PFSK-1 (cell line): ENCODE results near the gene AGBL3.

ENCODE experiments used
- POLR2AphosphoS5 ChIP-seq: IDR thresholded peaks from 2 replicates; pipeline ENCODE4 v1.6.1; 2012; ENCODE audit warnings: low read depth, mild to moderate bottlenecking, control low read depth, low read length, moderate library complexity
- REST ChIP-seq, 2 experiments: IDR thresholded peaks; 2 replicates each; pipeline versions ENCODE4 v1.6.1 to v1.8.0; 2011 to 2012; ENCODE audit warnings: low read depth in 2 of 2, low read length in 2 of 2, control low read depth in 1 of 2, inconsistent platforms in 1 of 2, mild to moderate bottlenecking in 1 of 2, moderate library complexity in 1 of 2; ENCODE audit not compliant: insufficient read depth in 1 of 2
- SIN3A ChIP-seq: IDR thresholded peaks from 2 replicates; pipeline ENCODE4 v1.6.1; 2012; ENCODE audit warnings: mild to moderate bottlenecking, low read length, moderate library complexity, borderline replicate concordance; ENCODE audit not compliant: insufficient read depth

- TF ChIP-seq POLR2AphosphoS5 (no peak), REST (IDR thresholded peaks at IDR 0.05; ENCODE audit: insufficient read depth in 1 of 2, low read depth in 2 of 2, low read length in 2 of 2) (no peak), SIN3A (no peak)
Measured at GRCh38 chr7:134995239-134996096, 9.2 kb downstream of the AGBL3 start.
